ENCODE results near the gene TPRG1.

DNA sequence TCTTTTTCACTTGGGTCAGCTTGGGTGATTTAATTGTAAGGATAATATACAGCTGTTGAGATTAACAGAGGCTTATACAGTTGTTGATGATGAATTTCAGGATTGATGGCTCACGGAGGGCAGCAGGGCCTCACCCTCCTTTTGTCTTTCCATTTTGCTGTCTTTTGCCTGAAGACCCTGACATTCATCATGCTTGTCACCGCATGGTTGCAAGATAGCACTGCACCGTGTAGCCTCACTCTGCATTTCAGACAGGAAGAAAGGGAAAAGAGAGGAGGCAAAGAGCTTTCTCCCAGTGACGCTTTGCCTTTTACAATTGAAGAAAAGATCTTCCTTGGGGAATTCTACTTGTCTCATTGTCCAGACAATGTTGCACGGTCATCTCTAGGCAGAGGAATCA, 115.1 kb downstream of the TPRG1 start:
- TF ChIP-seq, protein P1, sequence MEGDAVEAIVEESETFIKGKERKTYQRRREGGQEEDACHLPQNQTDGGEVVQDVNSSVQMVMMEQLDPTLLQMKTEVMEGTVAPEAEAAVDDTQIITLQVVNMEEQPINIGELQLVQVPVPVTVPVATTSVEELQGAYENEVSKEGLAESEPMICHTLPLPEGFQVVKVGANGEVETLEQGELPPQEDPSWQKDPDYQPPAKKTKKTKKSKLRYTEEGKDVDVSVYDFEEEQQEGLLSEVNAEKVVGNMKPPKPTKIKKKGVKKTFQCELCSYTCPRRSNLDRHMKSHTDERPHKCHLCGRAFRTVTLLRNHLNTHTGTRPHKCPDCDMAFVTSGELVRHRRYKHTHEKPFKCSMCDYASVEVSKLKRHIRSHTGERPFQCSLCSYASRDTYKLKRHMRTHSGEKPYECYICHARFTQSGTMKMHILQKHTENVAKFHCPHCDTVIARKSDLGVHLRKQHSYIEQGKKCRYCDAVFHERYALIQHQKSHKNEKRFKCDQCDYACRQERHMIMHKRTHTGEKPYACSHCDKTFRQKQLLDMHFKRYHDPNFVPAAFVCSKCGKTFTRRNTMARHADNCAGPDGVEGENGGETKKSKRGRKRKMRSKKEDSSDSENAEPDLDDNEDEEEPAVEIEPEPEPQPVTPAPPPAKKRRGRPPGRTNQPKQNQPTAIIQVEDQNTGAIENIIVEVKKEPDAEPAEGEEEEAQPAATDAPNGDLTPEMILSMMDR (IDR thresholded peaks at IDR 0.05): no peak
- TF ChIP-seq EP300 (IDR thresholded peaks at IDR 0.05): no peak
- TF ChIP-seq POLR2A (IDR thresholded peaks at IDR 0.05): no peak

Data from gastroesophageal sphincter (tissue), 3 donors.